ENCODE measurements around the gene PSMB5.

Gene PSMB5

DNA sequence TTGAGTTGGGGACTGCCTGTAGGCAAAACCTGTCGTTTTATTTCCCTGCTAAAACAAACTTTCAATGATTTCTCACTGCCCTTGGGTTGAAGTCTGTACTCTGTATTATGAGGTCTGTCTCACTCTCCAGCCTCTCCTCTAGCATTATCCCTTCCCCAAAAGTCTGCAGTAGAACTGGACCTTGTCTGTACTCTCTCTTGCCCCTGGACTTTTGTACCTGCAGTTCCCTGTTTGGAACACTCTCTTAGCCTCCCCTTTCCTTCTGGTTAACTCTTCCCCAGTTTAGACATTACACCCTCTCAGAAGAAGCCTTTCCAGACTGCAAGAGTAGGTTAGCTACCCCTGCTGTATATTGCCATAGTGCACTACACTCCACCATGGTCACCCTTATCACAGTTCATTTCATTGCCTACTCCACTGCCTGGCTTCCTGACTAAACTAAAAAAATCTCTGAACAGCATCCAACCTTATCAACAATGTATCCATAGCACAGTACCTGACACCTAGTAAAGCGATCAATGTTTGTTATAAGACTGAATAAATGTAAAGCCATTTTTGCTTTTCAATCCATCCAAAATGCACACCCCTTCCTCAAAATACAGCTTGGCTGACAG is 48.7 kb downstream of the PSMB5 start:
- DNase-seq, result no peak

DNA sequence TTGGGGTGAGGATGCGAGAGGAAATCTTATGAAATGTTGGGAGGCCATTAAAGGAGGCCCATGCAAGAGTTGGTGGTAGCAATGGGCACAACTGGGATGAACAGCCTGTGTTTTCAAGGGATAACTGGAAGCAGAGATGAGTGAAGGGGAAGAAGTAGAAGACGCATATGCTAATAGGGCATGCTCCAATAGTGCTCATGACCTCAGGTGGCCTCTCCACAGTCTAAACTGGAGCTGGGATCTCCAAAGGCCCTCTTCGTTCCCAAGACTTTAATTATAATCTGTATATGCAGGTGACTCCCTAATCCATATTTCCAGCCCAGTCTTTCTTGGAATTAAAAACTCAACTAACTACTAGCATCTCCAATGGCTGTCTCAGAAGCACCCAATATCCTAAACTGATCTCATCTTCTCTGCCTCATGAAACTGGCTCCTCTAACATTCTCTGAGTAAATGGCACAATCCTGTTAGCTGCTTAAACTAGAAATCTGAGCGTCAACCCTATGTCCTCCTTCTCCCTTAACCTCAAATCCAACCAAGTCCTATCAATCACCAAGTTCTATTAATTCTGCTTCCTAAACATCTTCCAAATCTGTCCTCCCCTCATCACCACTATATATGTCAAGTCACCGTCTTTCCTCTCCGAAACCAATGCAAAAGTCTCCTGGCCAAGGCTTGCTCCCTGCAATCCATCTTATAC is 49.6 kb downstream of the PSMB5 start:
- no peak for DNase-seq

DNA sequence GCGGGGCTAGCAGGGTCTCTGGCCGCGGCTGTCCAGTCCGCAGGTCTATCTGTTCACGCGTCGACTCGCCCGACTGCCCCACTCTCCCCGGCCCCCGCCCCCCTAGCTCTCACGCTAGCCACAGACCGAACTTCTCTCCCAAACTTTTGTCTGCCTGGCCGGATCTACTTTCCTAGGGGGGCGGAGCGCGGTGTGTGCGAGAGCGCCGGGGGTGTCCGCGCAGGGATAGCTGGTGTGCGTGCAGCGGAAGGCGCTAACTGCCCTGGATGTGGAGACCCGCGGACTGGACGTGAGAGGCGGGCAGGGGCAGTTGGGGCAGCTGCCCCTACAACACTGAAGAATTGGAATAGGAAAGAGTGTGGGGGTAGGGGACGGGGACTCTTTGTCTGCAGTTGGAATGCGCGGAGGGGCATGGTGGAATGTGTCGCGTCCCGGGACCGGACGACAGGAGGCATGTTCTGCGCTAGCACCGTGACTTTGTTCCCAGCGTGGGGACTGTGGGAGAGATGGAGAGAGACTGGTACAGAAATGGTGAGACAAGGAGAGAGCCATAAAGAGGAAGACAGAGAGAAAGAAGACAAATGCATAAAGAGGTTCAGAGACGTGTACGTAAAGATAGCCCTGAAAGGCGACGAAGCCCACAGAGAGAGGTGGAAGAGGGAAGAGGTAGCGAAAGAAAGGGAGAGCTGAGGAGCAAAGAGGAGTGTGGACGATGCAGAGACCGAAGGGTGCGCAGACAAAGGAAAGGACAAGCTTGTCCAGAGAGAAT is 52.0 kb downstream of the PSMB5 start, which contains the start of gene AJUBA:
AJUBA (minus strand) TSS at position 75 of the 769 bp plus-strand sequence. CDS start 285 bp downstream, outside the sequence.
- DNase-seq, result peak; percentile 71

DNA sequence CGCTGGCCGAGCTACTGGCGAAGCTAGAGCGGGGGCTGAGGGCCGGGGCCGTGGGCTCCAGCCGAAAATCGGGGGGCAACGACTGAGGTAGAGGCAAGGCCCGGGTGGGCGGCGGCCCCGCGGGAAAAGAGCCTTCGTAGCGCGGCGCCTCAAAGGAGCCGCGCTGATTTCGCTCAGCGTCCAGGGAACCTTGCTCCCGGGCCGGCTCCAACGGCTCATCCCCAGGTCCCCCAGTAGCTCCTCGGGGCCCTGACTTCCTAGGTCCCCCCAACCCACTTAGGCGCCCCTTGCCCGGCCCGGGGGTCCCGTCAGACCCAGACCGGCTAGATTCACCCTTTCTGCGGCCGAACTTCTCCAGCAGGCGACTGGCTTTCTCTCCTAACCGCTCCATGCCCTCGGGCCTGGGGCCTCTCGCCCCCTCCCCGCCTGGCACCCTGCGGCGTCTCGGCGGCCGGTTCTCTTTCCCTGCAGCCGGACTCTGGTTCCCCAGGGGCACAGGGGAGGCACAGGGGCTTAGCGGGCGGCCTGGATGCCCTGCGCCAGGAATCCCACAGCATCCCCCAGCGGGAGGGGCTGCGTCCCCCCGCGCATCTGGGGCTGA is 52.7 kb downstream of the PSMB5 start:
- no peak for DNase-seq

DNA sequence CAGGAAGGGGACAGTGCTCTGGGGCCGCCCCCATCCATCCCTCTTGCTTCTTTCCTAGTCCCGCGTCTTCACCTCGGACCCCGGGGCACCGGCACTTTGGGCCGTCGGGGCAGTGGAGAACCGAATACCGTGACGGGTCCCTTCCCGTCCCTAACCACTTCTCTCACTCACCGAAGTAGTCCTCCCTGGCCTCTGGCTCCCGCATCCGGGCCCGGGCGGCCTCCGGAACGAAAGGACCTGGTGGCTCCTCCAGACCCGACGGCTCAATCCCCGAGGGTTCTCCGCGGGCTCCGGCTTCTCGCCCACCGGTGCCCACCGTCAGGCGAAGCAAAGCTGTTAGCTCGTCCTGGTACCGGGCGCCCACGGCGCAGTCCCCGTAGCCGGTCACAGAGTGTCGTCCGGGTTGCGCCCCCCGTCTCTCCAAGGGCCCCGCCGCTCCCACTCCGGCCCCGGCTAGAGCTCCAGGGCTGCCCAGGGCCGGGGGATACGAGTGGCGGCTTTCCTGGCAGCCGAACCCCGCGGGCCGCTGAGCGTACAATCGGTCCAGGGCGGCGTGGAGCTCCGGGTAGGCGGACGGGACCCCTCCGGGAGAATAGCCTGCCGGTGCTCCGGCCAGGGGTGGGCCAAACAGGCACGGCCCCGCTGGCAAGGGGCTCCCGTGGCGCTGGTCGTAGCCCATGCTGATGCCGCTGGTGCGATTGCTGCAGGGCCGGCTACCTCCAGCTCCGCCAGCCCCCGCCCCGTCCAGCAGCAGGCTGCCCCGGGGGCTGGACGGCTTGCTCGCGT is 53.4 kb downstream of the PSMB5 start:
- no peak for DNase-seq

DNA sequence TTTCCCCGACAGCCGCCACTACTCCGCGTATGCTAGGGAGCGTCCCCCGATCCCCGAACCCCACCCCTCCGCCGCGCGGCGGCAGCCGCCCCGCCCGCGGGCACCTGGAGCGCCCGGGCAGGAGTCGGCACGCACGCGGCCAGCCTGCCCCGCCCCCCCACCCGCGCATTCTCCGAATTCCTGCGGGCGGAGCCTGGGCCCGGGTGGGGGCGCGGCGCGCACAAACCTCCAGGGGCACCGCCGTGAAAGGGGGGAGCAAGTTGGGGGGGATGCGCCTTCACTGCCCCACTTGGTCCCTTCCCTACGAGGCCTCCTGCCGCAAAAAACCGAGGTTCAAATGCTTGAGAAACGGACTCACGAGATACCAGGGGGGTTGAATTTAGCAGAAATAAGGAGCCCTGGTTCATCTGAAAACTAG is 54.0 kb downstream of the PSMB5 start:
- DNase-seq, result no peak

DNA sequence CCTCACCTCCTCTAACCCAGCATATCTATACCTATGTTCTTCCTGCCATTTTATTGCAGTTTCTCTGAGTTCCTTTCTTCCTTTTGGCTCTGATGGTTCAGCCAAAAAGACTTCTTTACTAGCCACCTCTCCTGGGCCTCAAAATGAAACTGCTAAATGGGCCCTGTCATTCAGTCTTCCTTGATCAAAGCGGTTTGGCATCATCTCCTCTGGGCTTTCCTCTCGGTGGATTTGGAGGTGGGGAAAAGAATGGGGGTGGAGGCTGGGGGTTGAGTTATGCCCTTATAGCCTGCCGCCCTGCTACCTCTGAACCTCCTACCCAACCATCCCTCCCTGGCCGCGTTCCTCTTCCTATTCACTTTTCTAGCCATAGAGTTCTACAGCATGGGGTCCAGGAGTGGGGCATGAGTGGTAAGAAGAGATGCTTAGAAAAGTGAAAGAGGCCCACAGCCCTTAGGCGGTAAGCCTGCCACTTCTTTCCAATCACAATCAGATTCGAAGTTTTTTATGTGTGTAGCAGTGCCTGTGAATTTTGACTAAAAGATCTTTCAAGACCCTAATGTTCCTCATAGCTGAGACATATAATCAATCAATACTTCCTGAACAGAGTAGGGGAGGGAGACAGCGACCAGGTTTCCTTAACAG is 54.8 kb downstream of the PSMB5 start:
- DNase-seq, result no peak

DNA sequence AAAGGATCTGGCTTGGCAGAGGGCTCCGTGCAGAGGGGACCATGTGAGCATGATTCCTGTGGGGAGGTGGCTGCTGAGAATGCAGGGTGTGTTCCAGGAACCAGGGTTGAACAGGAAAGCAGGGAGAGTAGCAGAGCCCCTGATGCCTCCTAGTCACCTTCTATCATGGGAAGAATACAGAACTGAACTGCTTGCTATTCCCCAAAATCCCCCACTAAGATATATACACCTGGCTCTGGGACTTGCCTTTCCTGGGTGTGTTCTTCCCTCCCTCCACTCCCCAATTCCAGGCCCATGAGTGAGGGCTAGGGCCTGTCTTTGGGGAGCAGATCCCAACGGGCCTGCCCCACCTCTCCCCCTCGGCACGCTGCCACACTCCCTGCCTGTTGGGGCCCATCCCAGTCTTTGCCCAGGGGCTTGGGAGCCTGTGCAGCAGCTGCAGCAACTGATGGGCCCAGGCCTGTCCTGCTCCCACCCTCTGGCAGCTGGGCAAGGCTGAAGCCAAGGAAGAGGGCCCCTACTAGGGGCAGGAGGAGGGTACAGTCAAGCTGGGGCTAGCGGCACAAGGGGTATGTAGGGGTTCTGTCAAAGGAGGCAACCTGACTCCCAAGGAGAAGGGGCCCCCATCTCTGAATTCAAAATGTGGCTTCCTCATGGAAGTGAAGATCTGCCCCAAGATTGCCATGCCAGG is 55.6 kb downstream of the PSMB5 start:
- DNase-seq, result no peak

DNA sequence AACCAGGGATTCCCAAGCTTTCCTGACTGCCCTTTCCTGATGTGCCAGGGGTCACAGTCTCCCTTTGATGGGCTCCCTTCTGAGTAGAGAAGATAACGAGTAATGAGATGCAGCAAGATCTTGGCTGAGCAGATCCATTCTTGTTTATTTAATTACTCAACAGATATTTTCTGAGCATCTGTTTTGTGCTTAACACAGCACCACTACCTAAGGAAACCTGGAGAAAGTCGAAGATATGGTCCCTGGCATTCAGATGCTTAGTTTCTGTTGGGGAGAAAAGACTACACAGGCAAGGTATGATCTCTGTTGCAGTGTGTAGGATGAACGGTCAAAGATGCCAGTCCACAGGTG is 56.2 kb downstream of the PSMB5 start:
- no peak for DNase-seq

DNA sequence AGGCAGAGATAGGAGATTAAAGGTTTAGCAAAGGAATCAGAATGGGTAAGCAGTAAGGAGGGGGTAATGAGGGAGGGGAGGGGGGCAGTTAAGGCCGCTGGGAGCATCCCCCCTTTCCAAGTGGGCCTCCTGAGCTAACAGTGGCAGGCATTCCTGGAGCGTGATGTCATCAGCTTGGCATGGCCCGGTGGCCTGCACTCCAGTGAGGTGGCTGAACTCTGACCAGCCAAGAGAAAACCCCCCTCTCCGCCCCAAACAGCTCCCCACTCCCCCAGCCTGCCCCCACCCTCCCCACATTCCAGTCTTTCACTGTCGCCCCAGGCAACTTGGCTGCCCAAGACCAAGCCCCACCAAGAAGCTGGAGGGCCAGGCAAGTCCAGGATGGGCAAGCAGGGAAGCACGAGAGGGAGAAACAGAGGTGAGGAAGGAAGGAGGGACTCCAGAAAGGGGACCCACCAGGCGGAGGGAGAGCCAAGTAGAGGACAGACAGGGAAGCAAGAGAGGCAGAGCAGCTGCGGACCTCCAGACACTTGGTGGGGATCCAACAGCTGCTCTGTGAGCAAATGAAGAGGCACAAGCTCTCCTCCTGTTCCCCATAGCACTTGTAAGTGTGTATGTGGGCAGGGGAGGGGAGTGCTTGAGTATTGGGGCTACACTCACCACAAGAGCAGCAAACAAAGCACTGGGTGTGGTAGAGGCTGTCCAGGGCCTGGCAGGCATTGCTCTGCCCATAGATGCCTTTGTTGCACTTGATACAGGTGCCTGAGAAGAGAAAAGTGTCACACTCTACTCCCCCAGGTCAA is 56.8 kb downstream of the PSMB5 start:
- DNase-seq, result no peak

DNA sequence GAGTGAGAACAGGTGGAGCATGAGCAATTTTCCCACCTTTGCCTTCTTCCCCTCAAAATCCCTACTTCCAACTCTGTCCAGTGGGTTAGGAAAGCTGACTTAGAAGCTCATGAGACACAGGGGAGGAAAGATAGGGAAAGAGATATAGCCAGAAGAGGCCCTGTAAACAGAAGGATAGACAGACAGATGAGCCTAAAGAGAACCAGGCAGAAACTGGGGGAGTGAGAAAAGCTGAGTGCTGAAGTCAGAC is 57.3 kb downstream of the PSMB5 start:
- DNase-seq, result no peak

DNA sequence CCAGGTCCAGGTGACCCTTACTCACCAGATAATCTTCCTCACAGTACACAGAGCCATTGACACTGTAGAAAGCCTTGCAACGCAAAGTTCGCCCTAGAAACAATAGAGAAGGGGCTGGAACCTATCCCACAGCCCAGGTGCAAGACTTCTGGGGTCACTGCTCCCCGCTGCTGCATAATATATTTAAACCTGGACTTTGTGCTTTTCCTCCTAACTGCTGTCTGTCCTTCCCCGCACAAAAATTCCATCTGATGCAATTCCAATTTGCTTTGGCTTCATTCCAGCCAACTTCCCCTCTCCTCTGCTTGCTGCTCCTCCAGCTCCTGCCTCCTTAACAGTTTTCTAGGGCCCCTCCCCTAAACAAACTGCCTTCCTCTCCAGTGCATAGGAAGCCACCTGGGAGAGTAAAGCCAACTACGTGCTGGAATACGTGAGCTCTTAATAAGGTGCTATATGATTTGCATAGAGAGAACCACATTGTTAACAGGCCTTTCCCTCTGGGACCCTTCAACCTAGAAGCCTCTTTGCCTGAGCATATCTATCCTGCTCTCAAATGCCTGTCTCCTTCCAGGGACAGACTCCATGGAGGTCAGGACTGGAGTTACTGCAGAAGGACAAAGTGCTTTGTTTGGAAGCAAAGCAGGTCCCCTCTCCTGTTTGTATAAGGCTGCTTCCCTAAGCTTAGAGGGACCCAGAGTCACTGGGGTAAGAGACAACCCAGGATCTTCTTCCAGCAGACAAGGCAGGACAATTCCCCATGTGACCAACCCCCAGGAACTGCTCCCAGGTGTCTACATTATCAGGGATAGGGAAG is 57.9 kb downstream of the PSMB5 start:
- no peak for DNase-seq

All from CD4-positive, alpha-beta T cell treated with Interferon gamma for 1 hour (primary cell).